GM18519 (cell line): ENCODE data around the gene OLIG2.

Experiments
- ATAC-seq: cut with Tn5 transposase; IDR thresholded peaks from one replicate; pipeline ENCODE4 v1.9.1; 2021; ENCODE audit warnings: mild to moderate bottlenecking, moderate library complexity; ENCODE audit not compliant: unreplicated experiment, low FRiP score

OLIG2 gene

DNA sequence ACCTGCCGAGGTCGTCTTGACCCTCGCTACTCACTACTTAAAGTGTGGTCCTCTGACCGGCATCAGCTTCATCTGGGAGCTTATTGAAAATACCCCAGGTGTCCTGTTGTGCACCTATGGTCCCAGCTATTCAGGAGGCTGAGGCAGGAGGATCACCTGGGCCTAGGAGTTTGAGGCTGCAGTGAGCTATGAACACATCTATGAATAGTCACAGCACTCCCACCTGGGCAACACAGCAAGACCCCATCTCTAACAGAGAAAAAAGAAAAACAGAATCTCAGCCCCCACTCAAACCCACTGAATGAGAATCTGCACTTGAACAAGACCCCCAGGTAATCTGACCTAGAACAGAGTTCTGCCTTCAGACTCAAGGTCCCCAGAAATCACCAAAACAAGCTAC, 35.5 kb downstream of the OLIG2 start:
- ATAC-seq: no peak

DNA sequence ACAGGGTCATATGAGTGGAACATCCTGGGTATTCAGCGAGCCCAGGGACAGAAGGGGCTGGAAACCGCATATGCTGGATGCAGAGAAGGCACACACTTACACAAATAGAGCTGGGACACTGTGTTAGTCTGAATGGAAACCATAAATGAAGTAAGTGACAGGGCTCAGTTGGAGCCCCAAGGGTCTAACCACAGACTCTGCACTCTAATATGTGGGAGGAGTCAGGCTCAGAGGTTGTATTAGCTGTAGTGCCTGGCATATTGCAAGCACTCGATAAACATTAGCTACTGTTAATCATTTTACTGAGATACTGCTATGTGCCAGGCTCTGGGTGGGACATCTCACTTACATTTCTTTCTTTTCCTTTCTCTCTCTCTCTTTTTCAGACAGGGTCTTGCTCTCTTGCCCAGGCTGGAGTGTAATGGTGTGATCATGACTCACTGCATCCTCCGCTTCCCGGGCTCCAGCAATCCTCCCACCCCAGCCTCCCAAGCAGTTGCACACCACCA, 37.7 kb downstream of the OLIG2 start:
- ATAC-seq: no peak

DNA sequence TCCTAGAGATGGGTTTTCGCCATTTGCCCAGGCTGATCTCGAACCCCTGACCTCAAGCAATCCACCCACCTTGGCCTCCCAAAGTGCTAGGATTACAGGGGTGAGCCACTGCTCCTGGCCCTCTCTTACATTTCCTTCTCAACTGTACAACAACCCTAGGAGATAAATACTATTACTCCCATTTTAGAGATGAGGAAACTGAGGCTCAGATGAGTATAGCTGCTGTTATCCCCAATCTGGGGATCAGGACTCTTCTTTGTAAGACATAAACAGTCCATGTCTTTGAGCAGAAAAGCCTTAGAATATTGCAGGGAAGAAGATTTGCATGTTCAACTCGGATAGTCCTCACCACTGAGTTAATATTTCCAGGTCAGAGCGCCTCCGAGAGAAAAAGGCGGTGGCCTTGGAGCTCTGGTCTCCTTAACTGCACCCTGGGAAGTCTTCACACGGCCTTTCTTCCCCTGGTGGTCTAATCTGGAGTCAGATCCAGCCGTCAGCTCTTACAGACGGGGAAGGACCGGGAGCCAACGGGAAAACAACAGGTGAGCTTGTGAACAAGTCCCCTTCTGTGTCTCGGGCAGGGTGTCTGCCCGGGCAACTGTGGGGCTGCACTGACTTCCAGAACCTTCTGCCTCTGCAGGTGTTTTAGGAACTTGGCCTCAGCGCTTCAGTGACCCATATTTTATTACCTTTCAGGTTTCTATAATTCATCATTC, 38.3 kb downstream of the OLIG2 start:
- ATAC-seq: no peak

DNA sequence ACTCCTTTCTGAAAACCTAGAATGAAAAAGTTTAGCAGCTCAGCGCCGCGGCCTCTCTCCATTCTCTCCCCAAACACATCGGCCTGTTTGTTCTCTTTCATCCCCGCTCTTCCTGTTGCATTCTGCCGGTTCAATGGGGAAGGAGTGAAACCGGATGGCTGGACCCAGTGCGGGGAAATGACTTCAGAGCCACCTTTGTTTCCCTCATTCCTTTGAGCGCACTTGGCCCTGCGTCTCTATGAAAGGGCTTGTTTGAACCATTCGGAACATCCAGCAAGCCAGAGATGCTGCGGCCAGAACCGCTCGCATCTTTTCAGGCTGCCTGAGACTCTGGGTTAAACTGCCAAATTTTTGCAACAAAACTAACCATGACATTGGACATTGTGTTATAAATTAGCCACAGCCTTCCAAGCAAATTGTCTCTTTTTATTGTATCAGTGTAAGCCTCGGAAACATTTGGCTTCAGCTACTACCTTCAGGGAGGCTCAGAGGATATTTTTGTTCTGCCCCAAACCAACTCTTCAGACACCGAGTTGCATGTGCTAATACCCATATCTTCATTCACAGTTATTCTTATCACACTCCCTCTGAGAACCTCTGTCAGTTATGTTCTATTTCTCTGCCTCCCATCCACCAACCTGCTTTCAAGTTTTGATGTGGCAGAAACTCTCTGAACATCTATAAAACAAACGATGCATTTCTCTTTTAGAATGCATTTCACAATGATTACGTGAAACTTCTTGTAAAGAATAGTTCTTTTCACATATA, 39.1 kb downstream of the OLIG2 start:
- no peak for ATAC-seq

DNA sequence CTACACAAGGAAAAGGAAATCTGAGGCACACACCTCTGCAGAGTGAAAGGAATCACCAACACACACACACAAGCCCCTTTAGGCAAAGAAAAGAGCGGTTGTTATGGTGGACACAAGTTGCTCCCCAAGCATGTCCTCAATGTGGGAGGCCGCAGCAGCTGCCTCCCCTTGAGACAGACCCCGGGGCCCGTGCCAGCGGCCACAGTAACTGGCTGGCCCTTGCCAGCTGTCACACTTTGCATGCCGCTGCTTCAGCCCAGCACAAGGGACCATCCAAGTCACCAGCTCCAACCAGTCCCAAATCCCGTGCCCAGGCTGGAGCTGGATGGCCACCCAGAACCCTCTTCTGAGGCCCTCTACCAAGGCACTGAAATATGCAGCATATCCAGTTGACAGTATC, 41.3 kb downstream of the OLIG2 start:
- no peak for ATAC-seq

DNA sequence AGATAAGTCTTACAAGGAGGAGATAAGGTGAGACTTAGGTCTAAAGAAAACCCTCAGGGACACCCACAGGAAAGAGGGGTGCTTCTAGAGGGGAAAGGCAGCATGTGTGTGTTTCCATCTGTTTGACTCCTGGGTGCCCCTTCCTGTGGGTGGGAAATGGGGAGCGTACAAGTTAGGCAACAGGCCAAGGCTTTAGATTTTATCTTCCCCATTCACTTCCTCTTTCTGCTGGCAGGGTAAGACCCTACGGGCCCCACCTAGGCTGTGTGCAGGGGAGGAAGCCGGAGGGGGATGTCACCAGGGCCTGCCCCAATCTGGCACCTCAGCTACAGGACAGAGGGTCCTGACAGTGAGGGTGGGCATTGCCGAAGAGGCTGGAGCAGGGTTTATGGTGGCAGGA, 41.7 kb downstream of the OLIG2 start:
- no peak for ATAC-seq

DNA sequence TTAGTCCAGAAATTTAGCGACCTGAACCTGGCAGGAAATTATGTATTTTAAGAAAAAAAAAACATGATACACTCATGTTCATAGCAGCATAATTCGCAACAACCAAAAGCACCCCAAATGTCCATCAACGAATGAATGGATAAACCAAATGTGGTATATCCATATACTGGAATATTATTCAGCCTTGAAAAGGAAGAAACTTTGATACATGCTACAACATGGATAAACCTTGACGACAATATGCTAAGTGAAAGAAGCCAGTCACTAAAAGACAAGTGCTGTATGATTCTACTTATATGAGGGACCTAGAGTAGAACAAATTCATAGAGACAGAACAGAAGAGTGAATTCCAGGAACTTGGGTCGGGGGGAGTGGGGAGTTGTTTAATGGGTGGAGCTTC, 43.5 kb downstream of the OLIG2 start:
- no peak for ATAC-seq

DNA sequence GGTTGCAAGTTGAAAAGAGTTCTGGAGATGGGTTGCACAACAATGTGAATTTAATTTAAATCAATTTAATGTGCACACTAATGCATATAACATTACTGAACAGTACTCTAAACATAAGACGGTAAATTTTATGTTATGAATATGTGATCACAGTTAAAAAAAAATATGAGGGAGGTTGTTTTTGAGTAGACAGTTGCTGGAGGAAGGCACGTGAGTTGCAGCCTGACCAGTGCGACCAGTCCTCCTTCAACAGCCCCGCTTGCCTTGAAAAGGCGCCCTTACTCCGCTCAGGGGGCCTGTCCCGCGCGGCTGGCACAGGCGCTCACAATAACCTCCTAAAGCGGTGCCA, 43.9 kb downstream of the OLIG2 start:
- ATAC-seq: no peak

DNA sequence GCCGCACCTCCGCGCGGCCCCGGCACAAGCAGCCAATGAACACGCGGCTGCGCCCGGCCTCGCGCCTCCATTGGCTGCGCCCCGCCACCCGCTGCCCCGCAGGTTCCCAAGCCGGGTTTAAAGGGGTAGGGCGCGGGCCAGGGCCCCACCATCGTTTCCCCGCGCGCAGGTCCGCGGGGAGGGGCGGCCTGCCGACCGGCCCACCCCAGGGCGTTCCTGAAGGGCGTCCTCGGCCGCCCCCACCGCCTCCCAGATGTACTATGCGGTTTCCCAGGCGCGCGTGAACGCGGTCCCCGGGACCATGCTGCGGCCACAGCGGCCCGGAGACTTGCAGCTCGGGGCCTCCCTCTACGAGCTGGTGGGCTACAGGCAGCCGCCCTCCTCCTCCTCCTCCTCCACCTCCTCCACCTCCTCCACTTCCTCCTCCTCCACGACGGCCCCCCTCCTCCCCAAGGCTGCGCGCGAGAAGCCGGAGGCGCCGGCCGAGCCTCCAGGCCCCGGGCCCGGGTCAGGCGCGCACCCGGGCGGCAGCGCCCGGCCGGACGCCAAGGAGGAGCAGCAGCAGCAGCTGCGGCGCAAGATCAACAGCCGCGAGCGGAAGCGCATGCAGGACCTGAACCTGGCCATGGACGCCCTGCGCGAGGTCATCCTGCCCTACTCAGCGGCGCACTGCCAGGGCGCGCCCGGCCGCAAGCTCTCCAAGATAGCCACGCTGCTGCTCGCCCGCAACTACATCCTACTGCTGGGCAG, 44.4 kb downstream of the OLIG2 start, which contains the start of gene OLIG1:
Gene OLIG1, plus strand, starts transcription at position 148 of the 750 bp plus-strand sequence. Its CDS starts 106 bp downstream, at position 254.
- ATAC-seq: no peak

DNA sequence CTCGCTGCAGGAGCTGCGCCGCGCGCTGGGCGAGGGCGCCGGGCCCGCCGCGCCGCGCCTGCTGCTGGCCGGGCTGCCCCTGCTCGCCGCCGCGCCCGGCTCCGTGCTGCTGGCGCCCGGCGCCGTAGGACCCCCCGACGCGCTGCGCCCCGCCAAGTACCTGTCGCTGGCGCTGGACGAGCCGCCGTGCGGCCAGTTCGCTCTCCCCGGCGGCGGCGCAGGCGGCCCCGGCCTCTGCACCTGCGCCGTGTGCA, 44.9 kb downstream of the OLIG2 start:
- no peak for ATAC-seq

DNA sequence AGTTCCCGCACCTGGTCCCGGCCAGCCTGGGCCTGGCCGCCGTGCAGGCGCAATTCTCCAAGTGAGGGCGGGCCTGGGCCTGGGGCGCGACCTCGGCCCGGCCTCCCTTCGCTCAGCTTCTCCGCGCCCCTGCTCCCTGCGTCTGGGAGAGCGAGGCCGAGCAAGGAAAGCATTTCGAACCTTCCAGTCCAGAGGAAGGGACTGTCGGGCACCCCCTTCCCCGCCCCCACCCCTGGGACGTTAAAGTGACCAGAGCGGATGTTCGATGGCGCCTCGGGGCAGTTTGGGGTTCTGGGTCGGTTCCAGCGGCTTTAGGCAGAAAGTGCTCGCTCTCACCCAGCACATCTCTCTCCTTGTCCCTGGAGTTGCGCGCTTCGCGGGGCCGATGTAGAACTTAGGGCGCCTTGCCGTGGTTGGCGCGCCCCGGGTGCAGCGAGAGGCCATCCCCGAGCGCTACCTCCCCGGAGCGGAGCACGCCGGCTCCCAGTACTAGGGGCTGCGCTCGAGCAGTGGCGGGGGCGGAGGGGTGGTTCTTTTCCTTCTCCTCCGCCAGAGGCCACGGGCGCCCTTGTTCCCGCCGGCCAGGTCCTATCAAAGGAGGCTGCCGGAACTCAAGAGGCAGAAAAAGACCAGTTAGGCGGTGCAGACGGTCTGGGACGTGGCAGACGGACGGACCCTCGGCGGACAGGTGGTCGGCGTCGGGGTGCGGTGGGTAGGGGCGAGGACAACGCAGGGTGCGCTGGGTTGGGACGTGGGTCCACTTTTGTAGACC, 45.4 kb downstream of the OLIG2 start:
- ATAC-seq: no peak

DNA sequence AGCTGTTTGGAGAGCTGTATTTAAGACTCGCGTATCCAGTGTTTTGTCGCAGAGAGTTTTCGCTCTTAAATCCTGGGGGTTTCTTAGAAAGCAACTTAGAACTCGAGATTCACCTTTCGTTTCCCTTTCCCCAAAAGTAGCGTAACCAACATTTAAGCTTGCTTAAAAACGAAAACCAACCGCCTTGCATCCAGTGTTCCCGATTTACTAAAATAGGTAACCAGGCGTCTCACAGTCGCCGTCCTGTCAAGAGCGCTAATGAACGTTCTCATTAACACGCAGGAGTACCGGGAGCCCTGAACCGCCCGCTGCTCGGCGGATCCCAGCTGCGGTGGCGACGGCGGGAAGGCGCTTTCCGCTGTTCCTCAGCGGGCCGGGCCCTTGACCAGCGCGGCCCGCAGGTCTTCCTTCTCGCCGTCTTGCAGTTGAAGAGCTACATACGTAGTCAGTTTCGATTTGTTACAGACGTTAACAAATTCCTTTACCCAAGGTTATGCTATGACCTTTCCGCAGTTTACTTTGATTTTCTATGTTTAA, 46.1 kb downstream of the OLIG2 start:
- ATAC-seq: no peak

DNA sequence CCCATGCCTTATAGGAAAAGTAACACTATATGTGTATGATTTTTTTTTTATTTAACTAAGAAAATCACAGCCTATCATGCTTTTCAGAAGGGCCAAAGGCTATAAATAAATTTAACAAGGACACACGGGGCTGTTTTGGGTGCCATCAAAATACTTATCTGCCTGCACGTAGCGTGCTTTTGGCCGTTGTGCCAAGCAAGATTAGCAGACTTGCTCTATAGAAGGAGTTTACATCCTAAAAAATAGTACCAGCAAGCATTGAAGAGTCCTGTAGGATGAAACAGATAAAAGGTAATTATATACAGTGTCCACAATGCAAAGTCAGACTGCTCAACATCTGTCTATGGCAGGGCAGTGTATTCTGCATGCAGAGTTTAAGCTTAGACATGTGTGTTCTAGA, 47.9 kb downstream of the OLIG2 start:
- ATAC-seq: no peak

DNA sequence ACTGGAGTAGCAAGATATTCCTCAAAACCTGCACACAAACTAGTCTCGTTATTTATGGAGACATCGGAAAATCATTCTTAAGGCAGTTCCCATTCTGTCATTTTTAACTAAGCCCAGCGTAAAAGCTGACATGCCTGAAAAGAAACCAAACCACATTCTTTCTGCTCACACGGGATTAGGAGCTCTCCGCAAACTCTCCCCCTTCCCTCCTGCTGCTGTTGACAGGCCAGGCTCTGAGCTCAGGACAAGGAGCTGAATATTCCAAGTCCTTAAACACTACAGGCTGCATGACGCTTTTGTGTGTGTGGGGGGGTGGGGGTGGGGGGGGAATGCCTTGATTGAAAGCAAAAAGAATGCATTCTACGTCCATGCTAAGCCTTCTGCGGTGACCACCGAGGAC, 49.4 kb downstream of the OLIG2 start:
- ATAC-seq: no peak

DNA sequence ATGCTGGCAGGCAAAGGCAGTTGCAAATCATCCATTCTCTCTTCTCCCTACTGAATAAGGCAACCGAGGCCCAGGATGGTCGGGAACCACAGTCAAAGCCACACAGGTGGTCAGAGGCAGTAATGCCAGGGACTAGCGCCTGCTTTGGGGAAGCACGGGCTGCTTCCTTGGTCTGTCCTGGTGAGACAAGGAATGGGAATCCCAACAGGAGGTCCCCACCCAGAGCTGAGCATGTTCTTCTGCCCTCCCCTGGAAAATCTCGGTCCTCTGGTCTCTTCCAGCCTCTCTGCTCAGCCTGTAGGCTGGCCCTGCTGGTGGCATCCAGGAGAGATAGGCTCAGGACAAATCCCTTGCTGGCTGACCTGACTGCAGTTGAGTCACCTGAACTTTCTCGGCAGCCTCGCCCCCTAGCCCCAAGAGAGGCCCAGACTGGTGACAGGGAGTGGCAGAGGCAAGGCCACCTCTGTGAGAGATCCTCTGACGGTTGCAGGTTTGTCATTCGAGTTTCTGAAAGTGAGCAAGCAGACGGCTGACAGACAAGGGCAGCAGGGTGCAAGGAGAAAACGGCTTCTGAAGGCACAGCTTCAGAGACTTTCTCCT, 50.0 kb downstream of the OLIG2 start:
- no peak for ATAC-seq

DNA sequence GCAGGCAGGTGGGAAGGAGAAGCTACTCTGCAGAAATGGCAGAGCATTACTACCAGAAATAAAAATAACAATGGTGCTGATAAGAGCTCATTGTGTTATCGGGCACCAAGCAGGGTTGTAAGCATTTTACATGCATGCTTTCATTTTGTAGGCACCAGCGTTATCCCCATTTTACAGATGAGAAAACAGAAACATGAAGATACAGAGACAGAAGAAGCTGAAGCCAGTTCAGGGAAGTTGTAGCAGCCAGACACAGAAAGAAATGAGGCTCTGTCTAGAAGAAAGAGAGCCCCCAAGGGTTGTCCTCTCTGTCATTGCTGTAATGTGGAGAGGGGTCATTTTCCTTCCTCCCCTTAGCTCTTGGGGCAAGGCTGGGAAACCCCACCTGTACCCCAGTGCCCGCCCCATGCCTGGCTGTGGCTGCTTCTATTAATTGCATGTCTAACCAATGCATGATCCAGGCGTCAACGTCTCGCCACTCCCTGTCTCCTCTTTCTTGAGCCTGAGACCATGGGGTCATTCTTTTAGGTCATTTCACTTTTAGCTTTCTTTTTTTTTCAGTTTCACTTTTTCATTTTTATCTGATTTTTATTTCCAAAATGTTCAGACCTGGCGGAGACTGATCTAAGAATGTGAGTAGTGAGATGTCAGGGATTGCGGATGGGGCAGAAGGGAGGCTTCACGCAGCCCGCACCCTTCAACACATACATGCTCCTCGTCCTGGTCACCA, 51.0 kb downstream of the OLIG2 start:
- ATAC-seq: no peak
